GM08714 (cell line): ENCODE results near the gene FBXO10.
"Not testable (repeated sequence)": the region's sequence is repeated elsewhere in the genome, so short reads cannot be mapped to it uniquely, and the experiment has no call there.

Source experiments
- H3K4me3 ChIP-seq: fragments of 200-500 bp; sonication (Bioruptor generic); 2 replicates; pipeline ENCODE4 v1.5.1; 2014; ENCODE audit warnings: mild to moderate bottlenecking, low read length, inconsistent platforms
- ZNF274 ChIP-seq: IDR thresholded peaks from 2 replicates; pipeline ENCODE4 v1.6.1; 2012; ENCODE audit warnings: mild to moderate bottlenecking, low read depth, low read length

The FBXO10 gene

GRCh38 chr9:37496020-37496419 lies 80.2 kb downstream of the FBXO10 start:
- no peak overlapping the region for H3K4me3 ChIP-seq
- TF ChIP-seq ZNF274 = no peak

- no peak overlapping the region for H3K4me3 ChIP-seq
- TF ChIP-seq ZNF274 = no peak
Measured at GRCh38 chr9:37495571-37495970, 80.6 kb downstream of the FBXO10 start.

GRCh38 chr9:37491939-37492338 lies 84.2 kb downstream of the FBXO10 start:
- TF ChIP-seq ZNF274 = no peak
- H3K4me3 ChIP-seq = no peak overlapping the region

GRCh38 chr9:37486616-37487548 lies 89.3 kb downstream of the FBXO10 start:
- TF ChIP-seq ZNF274 = no peak
- peak overlapping the region; percentile 86 for H3K4me3 ChIP-seq

- no peak for TF ChIP-seq ZNF274
- peak overlapping the region; percentile 86 for H3K4me3 ChIP-seq
Measured at GRCh38 chr9:37486256-37486615, 89.9 kb downstream of the FBXO10 start.

- TF ChIP-seq ZNF274 = no peak
- H3K4me3 ChIP-seq = peak within 1 kb of the TSS; percentile 86
Measured at GRCh38 chr9:37485389-37486255, 90.6 kb downstream of the FBXO10 start, which contains the start of gene POLR1E. Gene POLR1E (plus strand): TSS chr9:37485948. CDS start chr9:37486048, 100 bp downstream.

GRCh38 chr9:37480759-37481158 lies 95.4 kb downstream of the FBXO10 start:
- H3K4me3 ChIP-seq = no peak overlapping the region
- no peak for TF ChIP-seq ZNF274

GRCh38 chr9:37477987-37478619 lies 98.1 kb downstream of the FBXO10 start:
- not testable (repeated sequence) for H3K4me3 ChIP-seq

GRCh38 chr9:37477443-37477842 lies 98.7 kb downstream of the FBXO10 start:
- H3K4me3 ChIP-seq = not testable (repeated sequence)

GRCh38 chr9:37476930-37477329 lies 99.2 kb downstream of the FBXO10 start:
- TF ChIP-seq ZNF274 = no peak
- no peak overlapping the region for H3K4me3 ChIP-seq

GRCh38 chr9:37474438-37474837 lies 101.7 kb downstream of the FBXO10 start:
- TF ChIP-seq ZNF274 = no peak
- no peak overlapping the region for H3K4me3 ChIP-seq

- not testable (repeated sequence) for H3K4me3 ChIP-seq
Measured at GRCh38 chr9:37473982-37474381, 102.2 kb downstream of the FBXO10 start.

GRCh38 chr9:37471942-37472684 lies 104.1 kb downstream of the FBXO10 start:
- TF ChIP-seq ZNF274 = no peak
- peak overlapping the region; percentile 58; the same call in 1 of the 2 replicates for H3K4me3 ChIP-seq

GRCh38 chr9:37468620-37469019 lies 107.6 kb downstream of the FBXO10 start:
- no peak for TF ChIP-seq ZNF274
- H3K4me3 ChIP-seq = no peak overlapping the region

GRCh38 chr9:37467530-37467929 lies 108.7 kb downstream of the FBXO10 start:
- H3K4me3 ChIP-seq = not testable (repeated sequence)
